Activated naive CD8-positive, alpha-beta T cell treated with anti-CD3 and anti-CD28 coated beads, Interleukin-2, amount 50 U/mL, for 24 hours (primary cell): Measurements from ENCODE around the gene ZFPM1.

Source experiments
- ATAC-seq: fragments of 150-1000 bp; cut with Tn5 transposase; one replicate; pipeline ENCODE4 v1.10.0; 2021
- DNase-seq: peaks from one replicate; pipeline ENCODE4 v3.0.0; 2021
- H3K27ac Mint-ChIP-seq: one replicate; pipeline ENCODE4 v1.8.0; 2021; ENCODE audit warnings: mild to moderate bottlenecking, mixed read lengths
- H3K27me3 Mint-ChIP-seq: one replicate; pipeline ENCODE4 v1.8.0; 2021; ENCODE audit warnings: mixed read lengths
- H3K36me3 Mint-ChIP-seq: one replicate; pipeline ENCODE4 v1.8.0; 2021; ENCODE audit warnings: low read depth, mixed read lengths
- H3K4me1 Mint-ChIP-seq: one replicate; pipeline ENCODE4 v1.8.0; 2021; ENCODE audit warnings: mixed read lengths
- H3K4me3 Mint-ChIP-seq: one replicate; pipeline ENCODE4 v1.8.0; 2021; ENCODE audit warnings: mild to moderate bottlenecking, moderate library complexity, mixed read lengths
- H3K9me3 Mint-ChIP-seq: one replicate; pipeline ENCODE4 v1.8.0; 2021; ENCODE audit warnings: mixed read lengths

Gene ZFPM1

DNA sequence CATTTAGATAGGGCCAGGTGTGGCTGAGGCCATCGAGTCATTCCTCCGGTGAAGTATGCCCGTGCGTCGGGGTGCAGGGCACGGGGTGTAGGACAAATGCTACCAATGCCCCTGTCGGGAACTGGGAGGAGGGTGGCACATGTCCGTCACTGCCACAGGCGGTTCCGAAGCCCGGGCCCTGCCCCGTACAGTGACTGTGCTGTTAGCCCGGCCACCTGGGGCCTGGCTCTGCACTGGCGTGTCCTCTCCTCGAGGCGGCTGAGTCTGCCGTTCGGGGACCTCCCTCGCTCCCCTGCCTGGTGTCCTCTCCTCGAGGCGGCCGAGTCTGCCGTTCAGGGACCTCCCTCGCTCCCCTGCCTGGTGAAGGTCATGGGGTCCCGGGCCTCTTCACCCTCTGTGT lies 7.0 kb upstream of the ZFPM1 start:
- DNase-seq (no peak), ATAC-seq (no peak)
- H3K4me1 Mint-ChIP-seq, result peaks cover 3% of the 10 kb centered on the region
- no peaks in the 10 kb centered on the region for H3K27me3 Mint-ChIP-seq
- H3K36me3 Mint-ChIP-seq, result no peaks in the 10 kb centered on the region
- H3K27ac Mint-ChIP-seq, result no peak overlapping the region
- H3K9me3 Mint-ChIP-seq, result no peaks in the 10 kb centered on the region
- H3K4me3 Mint-ChIP-seq, result no peak overlapping the region

DNA sequence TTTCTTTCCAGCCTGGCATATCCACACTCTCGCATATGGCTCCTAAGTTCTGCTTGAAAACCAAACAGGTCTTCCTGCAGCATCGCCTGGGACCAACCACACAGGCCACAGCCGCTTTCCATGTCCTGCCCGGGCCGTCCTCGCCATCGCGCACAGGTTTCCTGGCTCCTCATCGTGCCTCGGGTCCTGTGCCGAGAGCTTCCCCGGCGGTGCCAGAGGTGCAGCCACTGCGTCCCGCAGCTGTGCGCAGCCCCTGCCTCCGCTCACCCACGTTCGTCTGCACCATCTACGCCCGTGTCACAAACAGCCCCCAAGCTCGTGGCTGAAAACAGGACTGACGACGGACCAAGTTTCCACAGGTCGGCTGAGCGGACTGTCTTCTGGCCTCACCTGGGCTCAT lies 6.3 kb upstream of the ZFPM1 start:
- ATAC-seq (no peak), DNase-seq (no peak)
- H3K27me3 Mint-ChIP-seq, result no peaks in the 10 kb centered on the region
- no peak overlapping the region for H3K27ac Mint-ChIP-seq
- H3K4me3 Mint-ChIP-seq, result no peak overlapping the region
- no peaks in the 10 kb centered on the region for H3K36me3 Mint-ChIP-seq
- peaks cover 6% of the 10 kb centered on the region for H3K4me1 Mint-ChIP-seq
- no peaks in the 10 kb centered on the region for H3K9me3 Mint-ChIP-seq

DNA sequence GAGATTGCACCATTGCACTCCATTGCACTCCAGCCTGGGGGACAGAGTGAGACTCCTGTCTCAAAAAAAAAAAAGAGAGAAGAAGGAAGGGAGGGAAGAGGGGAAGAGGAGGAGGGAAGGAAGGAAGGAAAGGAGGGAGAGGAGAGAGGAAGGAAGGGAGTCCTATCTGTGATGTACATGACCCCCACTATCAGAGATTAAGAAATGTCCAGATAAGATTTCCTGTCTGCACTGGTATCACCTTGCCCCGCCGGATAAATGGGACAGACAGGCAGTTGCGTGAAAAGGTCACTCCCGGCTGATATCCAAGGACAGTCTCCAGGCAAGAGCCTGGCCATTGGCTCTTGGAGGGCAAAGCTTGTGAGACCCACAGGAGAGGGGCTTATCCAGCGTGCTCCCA lies 5.2 kb upstream of the ZFPM1 start:
- DNase-seq (no peak), ATAC-seq (no peak)
- no peak overlapping the region for H3K4me3 Mint-ChIP-seq
- H3K27me3 Mint-ChIP-seq, result no peaks in the 10 kb centered on the region
- no peaks in the 10 kb centered on the region for H3K9me3 Mint-ChIP-seq
- H3K4me1 Mint-ChIP-seq, result peaks cover 14% of the 10 kb centered on the region
- H3K27ac Mint-ChIP-seq, result no peak overlapping the region
- no peaks in the 10 kb centered on the region for H3K36me3 Mint-ChIP-seq

DNA sequence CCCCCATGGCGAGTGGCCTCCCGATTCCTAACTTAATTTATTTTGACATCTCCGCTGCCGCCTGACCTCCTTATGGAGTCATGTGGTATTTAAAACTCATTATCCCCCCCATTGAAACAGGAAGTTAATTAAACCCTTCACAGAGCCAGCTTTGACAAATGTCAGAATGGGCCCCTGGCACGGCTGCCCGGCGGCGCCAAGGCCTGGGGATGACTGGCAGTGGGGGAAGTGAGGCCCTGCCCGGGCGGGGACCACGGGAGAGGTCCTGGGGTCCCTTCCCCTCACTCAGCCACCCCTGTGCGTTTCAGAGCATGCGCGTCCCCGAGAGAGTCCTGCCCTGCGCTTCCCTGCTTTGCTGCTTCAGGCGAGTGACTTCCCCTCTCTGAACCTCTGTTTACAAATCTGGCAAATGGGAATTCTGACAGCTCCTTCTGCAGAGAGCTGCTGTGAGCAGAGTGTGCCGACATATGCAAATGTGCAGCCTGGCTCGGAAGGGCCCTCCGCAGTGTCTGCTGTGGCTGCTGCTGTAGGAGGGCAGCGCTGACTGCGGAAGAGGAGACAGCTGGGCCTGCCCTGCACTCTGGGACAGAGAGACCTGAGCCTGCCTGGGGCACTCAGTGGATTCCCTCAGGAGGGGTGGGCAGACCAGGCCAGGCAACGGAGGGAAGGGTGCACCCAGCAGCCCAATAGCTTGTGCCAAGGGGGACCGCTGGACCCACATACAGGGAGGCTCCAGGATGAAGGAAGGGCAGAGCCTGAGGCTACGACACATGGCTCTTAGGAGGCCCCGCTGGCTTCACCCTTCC lies 4.4 kb upstream of the ZFPM1 start:
- Mint-ChIP-seq H3K9me3 (no peaks in the 10 kb centered on the region), H3K36me3 (no peaks in the 10 kb centered on the region), H3K27ac (no peak overlapping the region), H3K4me3 (no peak overlapping the region), H3K4me1 (peaks cover 11% of the 10 kb centered on the region), H3K27me3 (no peaks in the 10 kb centered on the region)
- ATAC-seq (no peak), DNase-seq (no peak)

DNA sequence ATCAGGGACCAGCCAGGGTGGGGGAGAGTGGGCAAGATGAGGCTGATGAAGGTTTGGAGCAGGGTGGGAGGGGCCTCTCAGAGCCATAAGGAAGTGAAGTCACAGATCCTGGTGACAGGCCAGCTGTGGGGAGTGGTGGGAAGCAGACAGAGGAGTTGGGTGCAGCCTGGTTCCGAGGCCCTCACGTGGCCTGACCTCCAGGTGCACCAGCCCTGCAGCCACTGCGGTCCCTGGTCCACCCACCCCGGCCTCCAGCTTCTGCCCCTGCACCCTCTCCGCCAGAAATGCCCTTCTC lies 3.9 kb upstream of the ZFPM1 start:
- ATAC-seq (no peak), DNase-seq (no peak)
- H3K27ac Mint-ChIP-seq, result no peak overlapping the region
- H3K4me3 Mint-ChIP-seq, result no peak overlapping the region
- no peaks in the 10 kb centered on the region for H3K36me3 Mint-ChIP-seq
- H3K27me3 Mint-ChIP-seq, result no peaks in the 10 kb centered on the region
- H3K9me3 Mint-ChIP-seq, result no peaks in the 10 kb centered on the region
- peaks cover 11% of the 10 kb centered on the region for H3K4me1 Mint-ChIP-seq

DNA sequence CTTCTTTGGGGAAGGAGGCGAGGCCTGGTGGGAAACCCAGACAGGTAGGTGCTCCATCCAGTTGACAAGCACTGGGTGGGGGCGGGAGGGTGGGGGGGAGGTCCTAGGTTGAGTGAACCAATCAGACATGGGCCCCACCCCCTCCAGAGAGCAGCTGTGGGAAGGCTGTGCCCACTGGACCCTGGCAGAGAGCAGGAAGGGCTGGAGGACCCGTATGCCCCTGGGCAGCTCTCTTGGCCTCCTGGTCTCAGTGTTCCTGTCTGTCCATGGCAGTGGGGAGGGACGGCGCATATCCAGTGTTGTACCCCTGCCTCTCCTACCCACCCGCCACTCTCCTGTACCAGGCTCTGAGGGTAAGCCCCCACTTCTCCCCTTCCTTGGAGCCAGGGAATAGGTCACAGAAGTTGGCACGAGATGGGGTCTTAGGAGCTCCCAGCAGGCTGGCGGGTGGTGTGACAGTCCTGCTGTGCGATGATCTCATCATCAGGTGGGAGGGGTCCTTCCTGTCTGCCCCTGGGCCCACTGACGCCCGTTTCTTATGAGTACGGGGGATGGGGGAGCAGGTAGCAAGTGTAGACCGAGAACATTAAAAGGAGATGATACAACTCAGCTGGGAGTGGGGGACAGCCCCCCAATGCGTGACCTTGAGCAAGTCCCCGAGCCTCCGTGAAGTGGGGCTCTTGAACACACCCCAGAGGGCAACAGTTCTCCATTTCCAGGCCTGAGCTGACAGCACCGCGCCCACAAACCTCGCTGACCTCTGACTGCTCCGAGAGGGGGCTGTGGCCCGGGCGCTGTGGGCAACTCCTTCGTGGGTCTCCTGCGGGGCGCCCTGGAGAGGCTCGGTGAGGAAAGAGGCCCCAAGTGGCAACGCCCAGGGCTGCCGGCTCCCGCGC lies 1.2 kb upstream of the ZFPM1 start:
- no peaks in the 10 kb centered on the region for H3K36me3 Mint-ChIP-seq
- H3K4me1 Mint-ChIP-seq, result peaks cover 22% of the 10 kb centered on the region
- DNase-seq (peak; percentile 42), ATAC-seq (no peak)
- H3K9me3 Mint-ChIP-seq, result no peaks in the 10 kb centered on the region
- H3K27ac Mint-ChIP-seq, result peak overlapping the region; percentile 86
- no peaks in the 10 kb centered on the region for H3K27me3 Mint-ChIP-seq
- H3K4me3 Mint-ChIP-seq, result peak overlapping the region; percentile 76

DNA sequence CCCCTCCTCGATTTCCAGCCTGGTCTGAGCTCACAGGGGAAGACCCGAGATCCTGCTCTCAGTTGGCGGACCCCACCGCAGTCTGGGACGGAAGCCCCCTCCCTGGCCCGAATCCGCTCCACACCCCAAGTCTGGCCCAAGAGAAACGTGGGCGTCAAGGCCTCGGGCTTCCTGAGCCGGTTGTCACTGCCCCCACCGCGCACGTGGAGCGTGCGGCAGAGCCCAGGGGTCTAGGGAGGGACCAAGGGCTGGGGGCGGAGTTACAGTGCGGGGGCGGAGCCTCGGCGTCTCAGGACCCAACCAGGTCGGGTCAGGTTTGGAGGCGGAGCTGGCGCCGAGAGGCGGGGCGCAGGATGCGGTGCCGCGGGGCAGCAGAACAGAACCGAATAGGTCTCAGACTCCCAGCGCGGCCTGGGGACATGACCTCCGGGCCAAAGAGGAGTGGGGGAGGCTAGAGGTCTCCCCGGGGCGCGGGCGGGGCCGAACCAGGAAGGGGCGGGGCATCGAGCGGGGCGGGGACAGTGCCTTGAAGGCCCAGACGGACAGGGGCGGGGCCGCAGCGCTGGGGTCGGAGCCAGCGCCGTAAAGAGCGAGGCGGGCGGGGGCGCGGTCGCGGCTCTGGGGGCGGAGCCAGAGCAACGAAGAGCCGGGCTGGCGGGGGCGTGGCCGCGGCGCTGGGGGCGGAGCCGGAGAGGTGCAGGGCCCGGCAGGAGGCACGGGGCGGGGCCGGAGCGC lies 431 bp upstream of the ZFPM1 start:
- peaks cover 30% of the 10 kb centered on the region for H3K4me1 Mint-ChIP-seq
- H3K36me3 Mint-ChIP-seq, result no peaks in the 10 kb centered on the region
- peak; percentile 100 for DNase-seq
- no peaks in the 10 kb centered on the region for H3K9me3 Mint-ChIP-seq
- H3K27me3 Mint-ChIP-seq, result no peaks in the 10 kb centered on the region
- H3K27ac Mint-ChIP-seq, result peak overlapping the region; percentile 86
- peak overlapping the region; percentile 76 for H3K4me3 Mint-ChIP-seq
- peak; percentile 44 for ATAC-seq

DNA sequence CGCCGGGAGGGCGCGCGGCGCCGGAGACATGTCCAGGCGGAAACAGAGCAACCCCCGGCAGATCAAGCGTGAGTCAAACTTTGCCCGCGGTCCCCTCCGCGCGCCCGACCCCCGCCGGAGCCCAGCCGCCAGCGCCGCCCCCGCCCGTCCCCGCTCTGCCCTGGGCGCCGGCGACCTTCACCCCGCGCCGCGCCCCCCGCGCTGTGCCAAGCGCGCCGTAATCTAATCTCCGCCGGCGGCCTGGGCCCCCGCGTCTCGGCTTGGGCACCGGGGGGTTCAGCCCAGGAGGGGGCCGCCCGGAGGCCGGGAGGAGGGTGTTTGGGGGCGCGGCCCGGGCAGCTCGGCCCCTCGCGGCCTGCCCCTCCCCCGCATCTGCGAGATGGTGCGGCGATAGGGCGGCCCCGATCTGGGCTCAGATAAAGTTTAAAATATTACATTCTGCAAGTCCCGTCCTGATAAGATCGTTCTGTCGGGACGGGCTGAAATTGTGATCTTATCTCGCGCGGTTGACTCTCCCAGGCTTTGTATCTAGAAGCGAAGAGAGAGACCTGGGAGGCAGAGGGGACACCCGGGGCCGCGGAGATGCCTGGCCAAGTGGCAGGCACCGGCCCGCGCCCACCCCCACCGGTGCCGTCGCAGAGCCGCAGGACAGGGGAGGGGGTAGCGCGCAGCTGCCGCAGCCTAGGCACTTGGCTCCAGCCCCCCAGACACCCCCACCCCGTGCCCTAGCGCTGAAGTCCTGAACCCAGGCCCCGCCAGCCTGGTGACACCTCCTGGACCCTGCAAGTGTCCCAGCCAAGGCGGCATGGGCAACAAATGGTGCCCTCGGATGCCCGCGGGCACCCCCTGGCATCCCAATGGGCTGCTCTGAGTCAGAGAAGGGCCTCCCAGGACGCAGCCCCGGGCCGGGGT lies 787 bp downstream of the ZFPM1 start:
- DNase-seq (peak; percentile 49), ATAC-seq (no peak)
- Mint-ChIP-seq H3K4me1 (peaks cover 35% of the 10 kb centered on the region), H3K4me3 (peak overlapping the region; percentile 85), H3K27ac (peak overlapping the region; percentile 91), H3K9me3 (no peaks in the 10 kb centered on the region), H3K36me3 (no peaks in the 10 kb centered on the region), H3K27me3 (no peaks in the 10 kb centered on the region)

DNA sequence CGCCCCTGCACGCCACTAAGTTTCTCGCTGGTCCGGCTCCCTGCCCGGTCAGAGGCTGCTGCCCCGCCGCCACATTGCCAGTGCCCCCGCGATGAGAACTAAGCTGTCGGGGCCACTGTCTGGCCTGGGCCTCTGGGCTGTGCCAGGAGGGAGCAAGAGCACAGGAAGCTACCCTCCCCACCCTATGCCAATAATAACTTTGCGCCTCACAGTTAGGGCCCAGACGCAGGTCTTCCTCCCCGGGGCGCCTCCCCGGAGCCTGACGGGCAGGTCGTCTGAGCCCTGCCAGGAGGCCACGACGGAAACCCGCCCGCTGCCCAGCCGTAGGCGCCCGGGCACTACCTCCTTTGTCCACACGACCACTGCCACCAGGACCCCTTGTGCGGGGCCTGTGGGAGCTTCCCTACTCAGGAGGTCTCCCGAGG lies 1.5 kb downstream of the ZFPM1 start:
- peaks cover 40% of the 10 kb centered on the region for H3K4me1 Mint-ChIP-seq
- H3K27me3 Mint-ChIP-seq, result no peaks in the 10 kb centered on the region
- no peaks in the 10 kb centered on the region for H3K36me3 Mint-ChIP-seq
- H3K4me3 Mint-ChIP-seq, result peak overlapping the region; percentile 85
- DNase-seq (peak; percentile 56), ATAC-seq (no peak)
- H3K9me3 Mint-ChIP-seq, result no peaks in the 10 kb centered on the region
- H3K27ac Mint-ChIP-seq, result peak overlapping the region; percentile 91

DNA sequence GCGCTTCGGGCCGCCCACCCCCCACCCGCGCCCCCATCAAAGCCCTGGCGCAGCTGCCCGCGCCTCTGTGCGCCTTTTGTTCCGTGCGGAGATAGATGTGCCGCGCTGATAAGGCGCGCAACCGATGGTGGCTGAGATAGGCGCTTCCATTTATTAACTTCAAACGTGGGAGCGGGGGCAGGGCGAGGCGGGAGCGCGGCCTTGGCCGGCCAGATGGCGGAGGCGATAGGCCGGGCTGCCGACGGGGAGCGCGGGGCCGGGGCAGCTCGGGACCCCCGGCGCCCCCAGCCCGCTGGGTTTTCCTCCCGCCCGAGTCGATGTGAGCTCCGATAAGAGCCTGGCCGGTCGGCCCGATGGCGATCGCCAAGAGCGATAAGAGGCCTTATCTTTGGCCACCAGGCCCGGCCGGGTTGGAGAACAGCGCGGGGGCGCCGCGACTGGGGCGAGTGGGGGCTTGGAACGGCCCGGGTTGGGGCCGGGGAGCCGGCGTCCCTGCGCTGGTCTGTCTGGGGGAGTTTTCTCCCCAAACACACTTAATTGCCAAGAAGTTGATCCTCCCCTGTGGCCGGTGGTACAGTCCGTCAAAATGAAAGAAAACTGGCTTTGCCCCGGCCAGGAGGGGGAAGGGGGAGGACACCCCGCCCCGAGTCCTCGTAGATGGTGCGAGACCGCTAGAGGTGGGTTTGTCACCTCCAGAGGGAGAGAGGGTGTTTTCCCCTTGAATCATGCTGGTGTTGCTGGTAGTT lies 2.7 kb downstream of the ZFPM1 start:
- H3K36me3 Mint-ChIP-seq, result no peaks in the 10 kb centered on the region

DNA sequence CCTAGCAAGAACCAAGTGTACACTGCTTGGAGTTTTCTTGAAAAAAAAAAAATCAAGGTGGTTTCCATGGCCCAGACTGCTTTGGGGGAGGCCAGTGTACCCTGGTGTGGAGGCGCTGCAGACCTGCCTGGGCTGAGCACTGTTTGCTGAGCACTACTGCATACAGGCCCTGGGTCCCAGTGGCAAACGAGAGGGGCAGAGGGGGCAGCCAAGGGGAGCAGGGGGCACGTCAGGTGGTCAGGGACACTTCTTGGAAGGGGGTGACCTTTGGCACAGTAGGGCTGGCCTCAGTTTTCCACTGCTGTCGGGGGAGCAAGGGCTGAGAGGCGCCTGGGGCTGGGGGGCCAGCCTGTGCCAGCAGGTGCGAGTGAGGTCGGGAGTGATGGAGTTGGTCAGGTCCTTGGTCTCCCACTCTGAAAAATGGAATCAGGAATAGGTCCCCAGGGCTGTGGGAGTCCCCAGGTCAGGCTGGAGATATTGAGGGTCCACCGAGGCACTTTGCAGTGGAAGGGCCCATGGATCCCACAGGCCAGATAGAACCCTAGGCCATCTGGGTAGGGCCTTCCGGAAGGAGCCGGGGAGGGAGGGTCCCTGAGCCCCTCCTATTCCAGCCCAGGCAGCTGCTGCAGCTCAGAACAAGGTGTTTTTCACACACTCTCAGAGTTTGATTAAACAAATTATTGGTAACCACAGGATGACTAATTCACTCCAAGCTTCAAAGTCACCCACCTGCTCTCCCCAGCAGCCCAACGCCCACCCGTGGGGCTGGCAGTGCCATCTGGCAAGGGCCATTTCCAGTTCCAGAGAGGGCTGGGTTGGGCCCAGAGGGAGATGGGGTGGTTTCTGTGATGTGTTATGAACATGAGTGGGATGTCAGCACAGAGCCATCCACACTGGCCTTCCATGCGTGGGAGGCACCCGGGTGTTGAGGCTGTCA lies 3.5 kb downstream of the ZFPM1 start:
- Mint-ChIP-seq H3K9me3 (no peaks in the 10 kb centered on the region), H3K4me1 (peaks cover 47% of the 10 kb centered on the region), H3K36me3 (no peaks in the 10 kb centered on the region), H3K27ac (peak overlapping the region; percentile 99), H3K4me3 (peak overlapping the region; percentile 85), H3K27me3 (no peaks in the 10 kb centered on the region)
- peak; percentile 75 for DNase-seq
- peak; percentile 16 for ATAC-seq

More for the DNA sequence above, 2.7 kb downstream of the ZFPM1 start:
- peak overlapping the region; percentile 85 for H3K4me3 Mint-ChIP-seq
- ATAC-seq (peak; percentile 73), DNase-seq (peak; percentile 88)
- peaks cover 46% of the 10 kb centered on the region for H3K4me1 Mint-ChIP-seq
- no peaks in the 10 kb centered on the region for H3K9me3 Mint-ChIP-seq
- no peaks in the 10 kb centered on the region for H3K27me3 Mint-ChIP-seq
- H3K27ac Mint-ChIP-seq, result peak overlapping the region; percentile 99

DNA sequence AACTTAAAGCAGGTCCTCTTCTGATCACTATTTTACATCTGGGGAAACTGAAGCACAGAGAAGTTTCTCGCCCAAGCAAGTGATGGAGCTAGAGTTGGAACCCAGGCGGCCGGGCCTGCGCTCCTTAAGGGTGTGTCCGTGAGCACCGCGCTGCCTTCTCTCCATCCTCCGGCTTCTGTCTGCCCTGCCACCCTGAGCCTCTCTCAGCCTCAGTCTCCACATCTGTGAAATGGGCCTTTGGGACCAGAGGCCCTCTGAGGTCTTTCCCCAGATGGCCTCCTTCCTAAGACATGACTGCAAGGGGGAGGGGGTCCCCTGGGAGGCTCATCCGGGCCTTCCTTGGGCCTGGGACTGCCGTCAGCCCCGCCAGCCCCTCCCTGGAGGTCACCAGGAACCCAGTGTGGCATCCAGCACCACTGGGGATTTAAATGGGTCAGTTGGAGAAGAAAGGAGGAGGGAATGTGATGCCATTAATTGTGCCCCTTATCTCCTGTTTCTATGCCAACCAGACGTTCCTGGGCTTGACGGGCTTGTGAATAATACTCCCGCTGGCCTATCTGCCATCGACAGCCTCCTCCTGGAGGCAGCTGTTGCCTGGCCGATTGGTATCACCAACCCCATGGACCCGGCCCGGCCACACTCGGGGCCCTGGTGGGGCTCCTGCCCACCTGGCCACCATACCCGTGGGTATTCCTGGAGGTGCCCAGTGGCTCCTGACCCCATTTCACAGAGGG lies 5.1 kb downstream of the ZFPM1 start:
- Mint-ChIP-seq H3K9me3 (no peaks in the 10 kb centered on the region), H3K4me3 (no peak overlapping the region), H3K27ac (no peak overlapping the region), H3K36me3 (no peaks in the 10 kb centered on the region), H3K27me3 (no peaks in the 10 kb centered on the region), H3K4me1 (peaks cover 39% of the 10 kb centered on the region)
- DNase-seq (no peak), ATAC-seq (no peak)
